PC-9 (cell line): Measurements from ENCODE around the gene SF3A2.

Experiments
- EZH2 ChIP-seq: fragments of 200-600 bp; sonication (generic); IDR thresholded peaks from 2 replicates; pipeline ENCODE4 v1.8.0; 2017; ENCODE audit warnings: antibody characterized with exemption, low read depth
- TF ChIP-seq, protein P1 (sequence below): fragments of 200-600 bp; sonication (generic); conservative IDR thresholded peaks from 2 replicates; pipeline ENCODE4 v1.6.1; 2017; ENCODE audit warnings: mixed run types, antibody characterized with exemption, mild to moderate bottlenecking, moderate library complexity

GRCh38 chr19:2236314-2237050 is at the start of gene SF3A2, which contains the start of gene PLEKHJ1:
- TF ChIP-seq, protein P1, sequence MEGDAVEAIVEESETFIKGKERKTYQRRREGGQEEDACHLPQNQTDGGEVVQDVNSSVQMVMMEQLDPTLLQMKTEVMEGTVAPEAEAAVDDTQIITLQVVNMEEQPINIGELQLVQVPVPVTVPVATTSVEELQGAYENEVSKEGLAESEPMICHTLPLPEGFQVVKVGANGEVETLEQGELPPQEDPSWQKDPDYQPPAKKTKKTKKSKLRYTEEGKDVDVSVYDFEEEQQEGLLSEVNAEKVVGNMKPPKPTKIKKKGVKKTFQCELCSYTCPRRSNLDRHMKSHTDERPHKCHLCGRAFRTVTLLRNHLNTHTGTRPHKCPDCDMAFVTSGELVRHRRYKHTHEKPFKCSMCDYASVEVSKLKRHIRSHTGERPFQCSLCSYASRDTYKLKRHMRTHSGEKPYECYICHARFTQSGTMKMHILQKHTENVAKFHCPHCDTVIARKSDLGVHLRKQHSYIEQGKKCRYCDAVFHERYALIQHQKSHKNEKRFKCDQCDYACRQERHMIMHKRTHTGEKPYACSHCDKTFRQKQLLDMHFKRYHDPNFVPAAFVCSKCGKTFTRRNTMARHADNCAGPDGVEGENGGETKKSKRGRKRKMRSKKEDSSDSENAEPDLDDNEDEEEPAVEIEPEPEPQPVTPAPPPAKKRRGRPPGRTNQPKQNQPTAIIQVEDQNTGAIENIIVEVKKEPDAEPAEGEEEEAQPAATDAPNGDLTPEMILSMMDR: peak; percentile 90
- no peak for TF ChIP-seq EZH2
